HEK293T (cell line): ENCODE data around the gene POLD3.

Source experiments
- ARNT ChIP-seq: fragments of 450-650 bp; IDR thresholded peaks from 2 replicates; pipeline ENCODE4 v1.6.1; 2017; ENCODE audit warnings: mild to moderate bottlenecking
- BHLHE40 ChIP-seq: fragments of 450-650 bp; IDR thresholded peaks from 2 replicates; pipeline ENCODE4 v1.6.1; 2016; ENCODE audit warnings: mild to moderate bottlenecking, moderate library complexity, borderline replicate concordance
- ELF4 ChIP-seq: fragments of 450-650 bp; IDR thresholded peaks from 2 replicates; pipeline ENCODE4 v1.6.1; 2017; ENCODE audit warnings: antibody characterized with exemption
- FOXA1 ChIP-seq: fragments of 450-650 bp; IDR thresholded peaks from 2 replicates; pipeline ENCODE4 v1.6.1; 2016; ENCODE audit warnings: mild to moderate bottlenecking
- FOXM1 ChIP-seq: fragments of 450-650 bp; IDR thresholded peaks from 2 replicates; pipeline ENCODE4 v1.6.1; 2017; ENCODE audit warnings: mild to moderate bottlenecking, borderline replicate concordance
- HDGF ChIP-seq: fragments of 450-650 bp; IDR thresholded peaks from 2 replicates; pipeline ENCODE4 v1.6.1; 2017; ENCODE audit warnings: antibody characterized with exemption, borderline replicate concordance
- LEF1 ChIP-seq: fragments of 450-650 bp; IDR thresholded peaks from 2 replicates; pipeline ENCODE4 v1.6.1; 2017; ENCODE audit warnings: mild to moderate bottlenecking, borderline replicate concordance
- PKNOX1 ChIP-seq: fragments of 450-650 bp; IDR thresholded peaks from 2 replicates; pipeline ENCODE4 v1.6.1; 2016
- SP1 ChIP-seq: fragments of 450-650 bp; IDR thresholded peaks from 2 replicates; pipeline ENCODE4 v1.6.1; 2017
- SUZ12 ChIP-seq: fragments of 450-650 bp; IDR thresholded peaks from 2 replicates; pipeline ENCODE4 v1.6.1; 2016; ENCODE audit warnings: mild to moderate bottlenecking
- TARDBP ChIP-seq: fragments of 450-650 bp; IDR thresholded peaks from 2 replicates; pipeline ENCODE4 v1.6.1; 2016
- ZNF384 ChIP-seq: fragments of 450-650 bp; IDR thresholded peaks from 2 replicates; pipeline ENCODE4 v1.6.1; 2016

- TF ChIP-seq ELF4 (no peak), SUZ12 (no peak), ARNT (no peak), FOXM1 (no peak), ZNF384 (no peak), HDGF (no peak), SP1 (no peak), PKNOX1 (no peak), BHLHE40 (no peak), LEF1 (no peak), FOXA1 (no peak), TARDBP (no peak)
Observed at GRCh38 chr11:74676596-74676995, 84.2 kb downstream of the POLD3 start.
